ENCODE data around the gene MAML2. TPM values are rescaled to one million over a fixed set of nuclear protein-coding genes. Genes with fewer than 3 reads are reported as not detected.
A peak's percentile ranks its signal among the peaks of the same experiment; 100 is the strongest.

Gene MAML2
- total RNA-seq, 2 experiments from 2014 or later: 14.1 to 14.3 TPM

DNA sequence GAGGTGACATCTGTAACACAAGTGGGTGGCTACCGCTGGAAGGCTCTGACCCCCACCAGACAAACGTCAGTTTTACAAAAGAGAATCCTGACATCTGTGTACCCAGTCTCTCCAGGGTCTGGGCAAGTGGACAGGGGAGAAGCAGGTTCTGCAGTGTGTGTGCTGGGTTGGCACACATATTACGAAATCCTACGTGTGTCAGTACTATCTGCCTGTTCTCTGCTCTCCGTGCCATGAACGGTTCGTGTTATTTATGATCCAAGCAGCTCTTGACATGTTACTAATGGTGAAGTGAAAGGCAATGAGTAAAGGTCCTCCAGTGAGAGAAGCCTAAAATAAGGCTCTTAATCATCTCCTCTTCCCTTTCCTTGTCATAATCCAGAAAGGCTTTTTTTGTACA is 217.6 kb downstream of the MAML2 start:
- Mint-ChIP-seq H3K9me3 (peaks cover 2% of the 10 kb centered on the region), H3K4me1 (peaks cover 62% of the 10 kb centered on the region)

DNA sequence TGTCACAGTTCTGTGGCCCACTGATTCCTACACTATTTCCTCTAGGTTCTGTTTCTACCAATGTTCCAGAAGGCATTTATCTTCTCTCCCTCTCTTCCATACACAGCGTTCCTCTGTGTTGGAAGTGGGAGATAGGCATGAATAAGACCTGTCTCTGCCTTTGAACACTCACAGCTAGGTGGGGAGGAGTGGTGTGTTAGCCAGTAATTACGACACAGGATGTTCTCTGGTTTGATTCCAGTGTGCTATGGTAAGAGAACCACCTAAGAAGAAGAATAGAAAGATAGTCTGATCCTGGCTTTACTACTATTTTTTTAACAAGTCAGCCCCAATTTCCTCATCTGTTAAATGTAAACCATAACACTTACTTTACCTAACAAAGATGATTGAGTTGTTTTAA is 218.8 kb downstream of the MAML2 start:
- H3K36me3 Mint-ChIP-seq: peaks cover 43% of the 10 kb centered on the region
- no peaks in the 10 kb centered on the region for H3K27me3 Mint-ChIP-seq
- no peak overlapping the region for H3K4me3 Mint-ChIP-seq
- no peak for DNase-seq
- peaks cover 54% of the 10 kb centered on the region for H3K4me1 Mint-ChIP-seq
- peaks cover 2% of the 10 kb centered on the region for H3K9me3 Mint-ChIP-seq
- peak overlapping the region; percentile 28 for H3K27ac Mint-ChIP-seq

More for the DNA sequence above, 217.6 kb downstream of the MAML2 start:
- Mint-ChIP-seq H3K4me3 (no peak overlapping the region), H3K27me3 (no peaks in the 10 kb centered on the region), H3K27ac (no peak overlapping the region), H3K36me3 (peaks cover 47% of the 10 kb centered on the region)
- DNase-seq: no peak

DNA sequence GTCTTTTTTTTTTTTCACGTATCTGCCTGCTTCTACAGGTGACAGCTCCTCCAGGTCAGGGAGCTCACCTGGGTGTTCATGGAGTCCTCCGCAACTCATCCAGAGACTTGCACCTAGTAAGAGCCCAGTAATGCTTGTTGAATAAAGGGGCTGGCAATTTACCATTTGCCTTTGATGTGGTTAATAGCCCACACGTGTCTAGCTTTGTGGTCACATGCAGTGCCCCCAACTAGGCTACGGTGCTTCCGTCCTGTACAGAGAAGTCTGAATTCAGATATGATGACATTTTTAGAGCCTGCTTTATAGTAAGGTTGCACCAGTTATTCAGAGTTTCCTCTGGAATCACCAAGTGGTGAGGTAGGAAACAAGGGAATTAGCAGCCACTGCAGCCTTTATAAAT is 219.7 kb downstream of the MAML2 start:
- peaks cover 53% of the 10 kb centered on the region for H3K4me1 Mint-ChIP-seq
- H3K4me3 Mint-ChIP-seq: peak overlapping the region; percentile 1
- H3K27me3 Mint-ChIP-seq: no peaks in the 10 kb centered on the region
- peak overlapping the region; percentile 75 for H3K27ac Mint-ChIP-seq
- peaks cover 2% of the 10 kb centered on the region for H3K9me3 Mint-ChIP-seq
- H3K36me3 Mint-ChIP-seq: peaks cover 42% of the 10 kb centered on the region
- peak; percentile 26 for DNase-seq

DNA sequence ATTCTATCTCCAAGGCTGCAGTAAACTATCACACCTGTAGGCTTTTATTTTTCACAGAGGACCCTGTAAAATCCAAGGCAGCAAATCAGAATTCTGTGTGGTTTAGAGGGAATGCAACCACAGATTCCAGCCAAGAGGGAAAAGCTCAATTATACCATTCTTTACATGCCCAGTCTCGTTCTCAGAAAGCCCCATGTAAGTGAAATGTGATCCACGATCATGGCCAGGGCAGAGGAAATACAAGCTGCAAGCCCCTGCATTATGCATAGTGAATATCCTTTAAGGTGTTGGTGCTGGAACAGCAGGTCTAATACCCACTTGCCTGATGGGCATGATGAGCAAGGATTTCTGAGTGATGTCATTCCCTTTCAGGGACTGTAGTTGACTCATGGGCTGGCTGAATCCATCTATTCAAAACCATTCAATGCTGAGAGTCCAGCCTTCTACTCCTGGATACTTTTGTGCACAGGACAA is 220.4 kb downstream of the MAML2 start:
- no peak overlapping the region for H3K27ac Mint-ChIP-seq
- peaks cover 39% of the 10 kb centered on the region for H3K36me3 Mint-ChIP-seq
- H3K4me3 Mint-ChIP-seq: no peak overlapping the region
- H3K4me1 Mint-ChIP-seq: peaks cover 52% of the 10 kb centered on the region
- no peak for DNase-seq
- no peaks in the 10 kb centered on the region for H3K27me3 Mint-ChIP-seq
- H3K9me3 Mint-ChIP-seq: peaks cover 2% of the 10 kb centered on the region

DNA sequence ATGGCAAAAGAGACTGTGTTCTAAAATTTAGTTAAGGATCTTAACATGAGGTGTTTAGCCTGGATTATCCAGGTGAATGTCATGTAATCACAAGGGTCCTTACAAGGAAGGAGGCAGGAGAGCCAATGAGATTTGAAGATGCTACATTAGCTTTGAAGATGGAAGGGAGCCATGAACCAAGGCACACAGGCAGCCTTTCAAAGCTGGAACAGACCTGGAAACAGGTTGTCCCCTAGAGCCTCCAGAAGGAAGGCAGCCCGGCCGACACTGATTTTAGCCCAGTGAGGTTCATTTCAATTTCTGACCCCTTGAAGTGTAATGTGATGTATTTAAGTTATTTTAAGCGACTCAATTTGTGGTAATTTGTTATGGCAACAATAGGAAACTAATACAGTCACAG is 223.8 kb downstream of the MAML2 start:
- H3K4me1 Mint-ChIP-seq: peaks cover 39% of the 10 kb centered on the region

DNA sequence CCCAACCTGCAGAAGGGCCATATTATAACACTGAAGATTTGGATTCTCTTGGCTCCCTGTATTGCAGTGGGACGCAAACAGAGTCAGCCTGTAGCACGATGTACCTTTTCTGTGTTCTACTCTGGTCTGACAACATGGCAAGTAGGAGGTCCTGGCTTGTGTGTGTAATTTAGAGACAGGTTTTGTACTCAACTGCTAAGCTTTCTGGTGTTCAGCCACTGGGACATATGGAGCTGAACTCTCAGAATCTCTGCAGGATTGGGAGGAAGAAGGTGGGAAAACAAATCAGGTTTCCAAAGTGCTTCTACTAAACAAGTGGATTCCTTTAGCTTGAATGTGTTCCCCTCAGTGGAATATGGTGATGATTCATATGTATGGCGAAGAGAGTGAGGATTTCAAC is 226.6 kb downstream of the MAML2 start:
- Mint-ChIP-seq H3K27ac (no peak overlapping the region), H3K36me3 (peaks cover 38% of the 10 kb centered on the region), H3K9me3 (no peaks in the 10 kb centered on the region), H3K4me3 (no peak overlapping the region), H3K27me3 (no peaks in the 10 kb centered on the region), H3K4me1 (peaks cover 50% of the 10 kb centered on the region)
- DNase-seq: no peak

More for the DNA sequence above, 223.8 kb downstream of the MAML2 start:
- DNase-seq: no peak
- Mint-ChIP-seq H3K9me3 (no peaks in the 10 kb centered on the region), H3K27me3 (no peaks in the 10 kb centered on the region), H3K4me3 (no peak overlapping the region), H3K27ac (no peak overlapping the region), H3K36me3 (peaks cover 36% of the 10 kb centered on the region)

DNA sequence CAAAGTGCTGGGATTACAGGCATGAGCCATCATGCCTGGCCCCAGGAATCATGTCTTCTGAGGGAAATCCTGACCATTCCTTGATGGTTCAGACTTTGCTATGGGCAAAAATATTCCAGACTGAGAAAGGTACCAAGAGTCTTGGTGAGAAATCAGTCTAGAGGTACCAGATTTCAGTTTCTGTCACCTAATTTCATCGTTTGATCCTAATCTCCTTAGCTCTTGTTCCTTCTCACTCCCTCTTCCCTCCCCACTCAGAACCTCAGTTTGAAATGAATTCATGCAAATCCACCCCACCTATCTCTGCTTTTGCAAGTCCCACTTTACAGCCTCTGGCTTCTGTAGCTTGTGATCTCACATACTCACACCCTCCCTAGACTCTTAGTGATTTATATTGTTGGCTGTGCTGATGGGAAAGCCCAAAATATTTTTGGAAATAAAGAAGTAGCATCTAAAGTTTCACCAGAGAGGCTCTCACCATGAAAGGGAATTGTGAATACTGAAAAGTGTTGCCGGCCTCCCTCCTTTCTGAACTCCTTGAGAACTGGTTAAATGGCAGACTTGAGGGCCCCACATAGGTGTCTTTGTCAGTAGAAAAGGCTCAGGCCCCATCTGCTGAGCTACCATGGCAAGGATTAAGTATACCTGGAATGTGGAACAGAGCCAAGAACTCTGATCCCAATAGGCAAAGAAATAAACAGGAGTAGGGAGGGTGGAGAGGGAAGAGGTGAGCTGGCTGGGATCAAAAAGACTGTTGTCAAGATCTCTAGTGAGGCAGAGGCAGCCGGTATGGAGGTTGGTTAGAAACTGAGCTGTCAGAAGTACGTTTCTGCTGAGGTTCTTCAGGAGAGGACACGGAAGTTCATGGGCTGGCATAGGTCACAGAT is 228.6 kb downstream of the MAML2 start:
- Mint-ChIP-seq H3K36me3 (peaks cover 42% of the 10 kb centered on the region), H3K4me1 (peaks cover 57% of the 10 kb centered on the region), H3K9me3 (no peaks in the 10 kb centered on the region), H3K27ac (peak overlapping the region; percentile 77), H3K27me3 (no peaks in the 10 kb centered on the region), H3K4me3 (no peak overlapping the region)
- no peak for DNase-seq

DNA sequence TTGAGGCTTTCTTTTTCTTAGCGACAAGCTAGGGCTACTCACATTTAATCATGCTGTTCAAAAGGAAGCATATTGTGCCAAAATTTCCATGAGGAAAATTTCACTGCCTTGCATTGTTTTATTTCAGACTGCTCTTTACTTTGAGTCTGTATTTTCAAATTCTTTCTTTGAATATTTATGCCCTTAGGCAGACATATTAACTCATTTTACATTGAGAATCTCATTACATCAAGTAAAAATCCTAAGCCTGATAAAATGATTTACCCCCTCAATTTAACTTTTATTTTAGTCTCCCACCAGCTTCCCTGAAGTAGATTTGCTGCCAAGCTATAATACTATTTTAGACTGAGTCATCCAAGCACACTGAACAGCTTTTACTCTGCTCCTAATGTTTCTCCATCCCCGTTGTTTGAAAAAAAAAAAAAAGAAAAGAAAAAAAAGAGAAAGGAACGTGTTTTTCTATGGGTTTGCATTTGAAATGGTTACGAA is 229.8 kb downstream of the MAML2 start:
- no peaks in the 10 kb centered on the region for H3K9me3 Mint-ChIP-seq
- no peak for DNase-seq

DNA sequence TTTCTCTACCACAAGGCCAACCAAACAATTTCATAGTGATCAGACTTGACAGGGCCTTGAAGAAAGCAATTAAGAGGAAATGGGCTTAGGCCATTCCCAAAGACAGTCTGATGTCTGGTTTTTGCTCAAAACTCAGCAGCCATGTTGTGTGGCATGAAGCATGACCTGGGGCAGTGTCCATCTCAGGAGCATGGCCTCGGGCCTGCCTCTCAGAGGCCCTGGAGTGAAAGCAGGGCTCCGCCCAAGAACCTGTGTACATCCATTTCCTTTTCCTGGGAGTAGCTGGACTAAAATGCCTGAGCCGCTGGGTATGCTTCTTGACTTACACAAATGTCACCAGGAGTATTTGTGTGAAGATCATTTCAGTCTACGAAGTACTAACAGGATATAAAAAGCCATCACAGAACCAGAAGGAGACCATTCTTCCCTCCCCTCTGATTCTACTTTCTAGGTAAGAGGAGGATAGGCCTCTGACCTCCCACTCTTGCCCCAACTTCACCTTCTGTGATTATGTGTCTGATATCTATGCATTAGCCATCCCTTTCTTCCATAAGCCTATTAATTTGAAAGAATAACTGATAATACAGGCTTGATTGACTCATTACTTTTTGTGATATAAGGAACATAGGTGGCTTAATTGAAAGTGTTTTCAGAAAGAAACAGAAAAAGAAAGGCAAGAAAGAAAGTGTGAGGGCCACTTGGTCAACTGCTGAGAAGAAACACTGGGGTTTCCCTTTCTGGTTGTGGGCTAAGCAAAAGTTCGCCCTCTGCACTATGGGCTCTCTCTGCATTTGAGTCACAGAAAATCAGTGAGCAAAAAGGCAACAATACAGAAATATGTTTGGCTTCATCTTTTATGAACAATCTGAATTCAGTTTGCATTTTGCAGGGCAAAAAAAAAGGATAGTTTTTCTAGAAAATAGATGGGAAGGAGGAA is 230.5 kb downstream of the MAML2 start:
- Mint-ChIP-seq H3K4me3 (peak overlapping the region; percentile 50), H3K27ac (peak overlapping the region; percentile 82), H3K4me1 (peaks cover 56% of the 10 kb centered on the region)

More for the DNA sequence above, 229.8 kb downstream of the MAML2 start:
- Mint-ChIP-seq H3K4me1 (peaks cover 56% of the 10 kb centered on the region), H3K27me3 (no peaks in the 10 kb centered on the region), H3K36me3 (peaks cover 37% of the 10 kb centered on the region), H3K27ac (peak overlapping the region; percentile 82), H3K4me3 (no peak overlapping the region)

DNA sequence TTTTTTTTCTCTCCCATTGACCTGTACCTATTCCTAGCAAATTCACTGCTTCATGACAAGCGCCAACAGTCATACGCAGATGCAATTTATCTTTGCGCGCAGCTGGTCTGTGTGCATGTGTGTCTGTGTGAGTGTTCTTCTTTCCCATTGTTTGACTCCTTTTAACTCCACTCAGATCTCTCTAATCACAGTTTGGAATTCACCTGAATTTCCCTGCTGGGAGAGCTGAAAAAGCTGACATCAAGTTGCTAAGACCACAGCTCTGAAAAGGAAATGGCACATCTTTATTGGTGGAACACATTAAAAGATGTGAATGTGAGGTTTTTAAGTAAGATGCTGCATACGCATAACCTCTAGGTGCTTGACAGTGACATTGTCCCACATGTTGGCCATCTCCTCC is 231.7 kb downstream of the MAML2 start:
- Mint-ChIP-seq H3K4me1 (peaks cover 60% of the 10 kb centered on the region), H3K27ac (peak overlapping the region; percentile 82), H3K36me3 (peaks cover 31% of the 10 kb centered on the region), H3K27me3 (no peaks in the 10 kb centered on the region), H3K9me3 (no peaks in the 10 kb centered on the region), H3K4me3 (no peak overlapping the region)
- no peak for DNase-seq

More for the DNA sequence above, 230.5 kb downstream of the MAML2 start:
- DNase-seq: peak; percentile 36
- peaks cover 34% of the 10 kb centered on the region for H3K36me3 Mint-ChIP-seq
- no peaks in the 10 kb centered on the region for H3K9me3 Mint-ChIP-seq
- no peaks in the 10 kb centered on the region for H3K27me3 Mint-ChIP-seq

DNA sequence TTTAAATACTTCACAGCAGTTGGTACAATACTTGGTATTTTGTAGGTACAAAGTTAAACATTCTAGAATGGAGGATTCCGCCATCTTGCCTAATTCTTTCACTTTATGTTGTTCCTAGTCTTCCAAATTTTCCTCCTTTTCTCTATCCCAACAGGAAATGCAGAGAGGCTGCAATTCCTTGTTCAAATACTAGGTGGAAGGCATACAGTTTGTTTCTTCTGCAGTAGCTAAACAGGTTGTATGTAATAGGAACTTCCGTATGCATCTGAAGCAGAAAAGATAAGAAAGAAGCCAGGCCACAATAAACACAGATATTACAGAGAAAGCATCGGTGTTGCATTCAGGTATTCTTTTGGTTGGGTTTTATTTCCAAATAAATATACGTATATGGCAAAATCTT is 232.7 kb downstream of the MAML2 start:
- H3K4me3 Mint-ChIP-seq: no peak overlapping the region
- no peaks in the 10 kb centered on the region for H3K27me3 Mint-ChIP-seq
- peaks cover under 1% of the 10 kb centered on the region for H3K9me3 Mint-ChIP-seq
- H3K27ac Mint-ChIP-seq: no peak overlapping the region
- H3K4me1 Mint-ChIP-seq: peaks cover 66% of the 10 kb centered on the region
- DNase-seq: no peak
- H3K36me3 Mint-ChIP-seq: peaks cover 26% of the 10 kb centered on the region

DNA sequence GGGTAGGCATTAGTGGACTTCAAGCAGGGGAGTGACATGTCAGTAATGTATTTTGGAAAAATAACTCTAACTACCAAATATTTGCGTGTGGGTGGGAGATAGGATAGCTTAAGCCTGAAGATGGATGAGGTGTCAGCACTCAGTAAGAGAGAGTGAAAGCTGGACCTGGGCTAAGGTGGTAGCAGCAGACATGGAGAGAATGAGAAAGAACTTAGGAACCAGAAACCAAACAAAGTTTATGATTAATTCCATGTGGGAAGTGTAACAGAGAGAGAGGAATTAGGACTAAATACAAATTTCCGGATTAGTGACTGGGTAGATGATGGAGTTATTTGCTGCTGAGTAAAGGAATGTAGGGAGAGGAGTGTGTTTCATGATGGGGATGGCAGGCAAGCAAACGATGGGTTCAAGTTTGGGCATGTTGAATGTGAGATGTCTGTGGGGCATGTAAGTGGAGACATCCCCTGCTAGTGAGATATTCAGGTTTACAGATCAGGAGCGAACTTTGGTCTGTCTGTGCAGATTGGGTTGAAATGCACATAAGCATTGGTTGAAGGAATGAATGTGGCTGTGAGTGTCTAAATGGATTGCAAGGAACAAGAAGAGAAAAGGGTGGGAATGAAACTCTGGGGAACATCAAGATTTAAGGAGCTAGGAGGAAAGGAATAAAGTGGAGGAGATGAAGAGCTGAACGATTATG is 233.5 kb downstream of the MAML2 start:
- no peak overlapping the region for H3K27ac Mint-ChIP-seq
- peaks cover 4% of the 10 kb centered on the region for H3K9me3 Mint-ChIP-seq
- DNase-seq: no peak
- peaks cover 69% of the 10 kb centered on the region for H3K4me1 Mint-ChIP-seq
- no peak overlapping the region for H3K4me3 Mint-ChIP-seq
- H3K36me3 Mint-ChIP-seq: peaks cover 28% of the 10 kb centered on the region
- H3K27me3 Mint-ChIP-seq: no peaks in the 10 kb centered on the region

DNA sequence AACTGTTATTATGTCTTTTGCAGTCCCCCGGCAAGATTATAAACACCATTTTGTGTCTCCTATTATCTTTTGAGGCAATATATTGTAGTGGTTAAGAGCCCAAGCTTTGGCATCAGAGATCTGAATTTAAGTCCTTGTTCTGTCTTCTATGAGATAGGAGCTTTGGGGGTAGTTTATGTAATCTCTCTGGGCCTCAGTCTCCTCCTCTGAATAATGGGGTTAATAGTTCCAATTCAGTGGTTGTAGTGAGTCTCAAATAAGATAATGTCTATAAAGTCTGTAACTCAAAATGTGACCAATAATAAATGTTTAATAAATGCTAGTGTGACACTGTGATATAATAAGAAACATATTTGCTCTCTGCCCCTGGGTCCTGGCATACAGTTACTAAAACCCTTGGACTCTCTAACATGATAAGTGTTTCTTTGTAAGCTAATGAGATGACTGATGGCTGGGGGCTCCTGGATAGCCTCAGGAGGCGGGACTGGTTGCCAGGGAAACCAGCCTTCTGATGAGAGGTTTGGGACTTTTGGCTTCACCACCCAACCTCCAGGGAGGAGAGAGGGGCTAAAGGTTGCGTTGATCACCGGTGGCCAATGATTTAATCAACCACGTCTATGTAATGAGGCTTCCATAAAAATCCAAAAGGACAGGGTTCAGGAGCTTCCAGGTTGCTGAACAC is 235.7 kb downstream of the MAML2 start:
- Mint-ChIP-seq H3K27ac (no peak overlapping the region), H3K4me1 (peaks cover 62% of the 10 kb centered on the region), H3K4me3 (no peak overlapping the region), H3K36me3 (peaks cover 23% of the 10 kb centered on the region), H3K9me3 (peaks cover 7% of the 10 kb centered on the region), H3K27me3 (no peaks in the 10 kb centered on the region)
- DNase-seq: no peak

DNA sequence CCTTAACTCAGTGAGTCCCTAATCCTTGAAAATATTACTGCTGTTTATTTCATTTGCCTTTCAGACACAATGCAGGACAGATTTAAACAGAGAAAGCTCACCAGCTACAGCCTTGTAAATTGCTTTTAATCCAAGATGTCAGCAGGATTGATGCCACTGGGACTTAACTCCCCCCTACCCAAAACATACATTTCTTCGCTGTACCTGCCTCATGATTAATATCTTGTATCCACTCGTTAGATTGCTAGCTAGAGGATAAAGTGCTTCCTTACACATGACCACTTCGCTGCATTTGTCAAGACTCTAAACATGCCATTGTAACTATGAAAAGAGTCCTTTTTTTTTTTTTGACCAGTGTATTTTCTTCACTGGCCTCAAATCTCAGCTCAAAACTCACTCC is 236.3 kb downstream of the MAML2 start:
- Mint-ChIP-seq H3K4me3 (no peak overlapping the region), H3K4me1 (peaks cover 56% of the 10 kb centered on the region), H3K36me3 (peaks cover 25% of the 10 kb centered on the region), H3K27me3 (no peaks in the 10 kb centered on the region), H3K27ac (no peak overlapping the region), H3K9me3 (peaks cover 7% of the 10 kb centered on the region)
- no peak for DNase-seq

All from activated naive CD8-positive, alpha-beta T cell treated with anti-CD3 and anti-CD28 coated beads for 36 hours (primary cell).